Measurements from ENCODE around the gene PIK3R5.
"Not testable (repeated sequence)": the region's sequence is repeated elsewhere in the genome, so short reads cannot be mapped to it uniquely, and the experiment has no call there.

The PIK3R5 gene

DNA sequence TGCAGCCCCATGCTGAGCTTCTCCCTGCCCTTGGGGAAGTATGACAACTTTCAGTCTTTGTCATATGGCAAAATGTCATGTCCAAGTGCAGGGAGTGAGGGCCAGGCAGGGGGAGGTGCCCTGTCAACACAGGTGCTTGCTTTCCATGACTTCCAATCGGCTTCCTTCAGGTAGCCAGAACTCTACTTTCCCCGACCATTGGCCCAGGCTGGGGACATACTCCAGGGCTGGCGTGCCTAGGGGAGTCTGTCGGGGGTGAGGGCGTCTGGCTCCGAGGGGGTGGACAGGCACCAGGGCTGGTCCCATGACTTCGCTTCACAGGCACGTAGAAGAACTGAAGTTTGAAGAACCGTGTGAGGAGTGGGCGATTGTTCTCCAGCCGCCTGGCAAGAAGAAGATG, 78.2 kb downstream of the PIK3R5 start:
- Mint-ChIP-seq H3K4me1 (peaks cover 8% of the 10 kb centered on the region), H3K36me3 (ENCODE audit: low read depth) (no peaks in the 10 kb centered on the region), H3K27ac (no peak overlapping the region), H3K4me3 (no peak overlapping the region), H3K27me3 (ENCODE audit: low read depth, poor library complexity) (peaks cover 25% of the 10 kb centered on the region), H3K9me3 (no peaks in the 10 kb centered on the region)
- TF ChIP-seq, protein P1, sequence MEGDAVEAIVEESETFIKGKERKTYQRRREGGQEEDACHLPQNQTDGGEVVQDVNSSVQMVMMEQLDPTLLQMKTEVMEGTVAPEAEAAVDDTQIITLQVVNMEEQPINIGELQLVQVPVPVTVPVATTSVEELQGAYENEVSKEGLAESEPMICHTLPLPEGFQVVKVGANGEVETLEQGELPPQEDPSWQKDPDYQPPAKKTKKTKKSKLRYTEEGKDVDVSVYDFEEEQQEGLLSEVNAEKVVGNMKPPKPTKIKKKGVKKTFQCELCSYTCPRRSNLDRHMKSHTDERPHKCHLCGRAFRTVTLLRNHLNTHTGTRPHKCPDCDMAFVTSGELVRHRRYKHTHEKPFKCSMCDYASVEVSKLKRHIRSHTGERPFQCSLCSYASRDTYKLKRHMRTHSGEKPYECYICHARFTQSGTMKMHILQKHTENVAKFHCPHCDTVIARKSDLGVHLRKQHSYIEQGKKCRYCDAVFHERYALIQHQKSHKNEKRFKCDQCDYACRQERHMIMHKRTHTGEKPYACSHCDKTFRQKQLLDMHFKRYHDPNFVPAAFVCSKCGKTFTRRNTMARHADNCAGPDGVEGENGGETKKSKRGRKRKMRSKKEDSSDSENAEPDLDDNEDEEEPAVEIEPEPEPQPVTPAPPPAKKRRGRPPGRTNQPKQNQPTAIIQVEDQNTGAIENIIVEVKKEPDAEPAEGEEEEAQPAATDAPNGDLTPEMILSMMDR (IDR thresholded peaks at IDR 0.05) = no peak
- no peak for DNase-seq

DNA sequence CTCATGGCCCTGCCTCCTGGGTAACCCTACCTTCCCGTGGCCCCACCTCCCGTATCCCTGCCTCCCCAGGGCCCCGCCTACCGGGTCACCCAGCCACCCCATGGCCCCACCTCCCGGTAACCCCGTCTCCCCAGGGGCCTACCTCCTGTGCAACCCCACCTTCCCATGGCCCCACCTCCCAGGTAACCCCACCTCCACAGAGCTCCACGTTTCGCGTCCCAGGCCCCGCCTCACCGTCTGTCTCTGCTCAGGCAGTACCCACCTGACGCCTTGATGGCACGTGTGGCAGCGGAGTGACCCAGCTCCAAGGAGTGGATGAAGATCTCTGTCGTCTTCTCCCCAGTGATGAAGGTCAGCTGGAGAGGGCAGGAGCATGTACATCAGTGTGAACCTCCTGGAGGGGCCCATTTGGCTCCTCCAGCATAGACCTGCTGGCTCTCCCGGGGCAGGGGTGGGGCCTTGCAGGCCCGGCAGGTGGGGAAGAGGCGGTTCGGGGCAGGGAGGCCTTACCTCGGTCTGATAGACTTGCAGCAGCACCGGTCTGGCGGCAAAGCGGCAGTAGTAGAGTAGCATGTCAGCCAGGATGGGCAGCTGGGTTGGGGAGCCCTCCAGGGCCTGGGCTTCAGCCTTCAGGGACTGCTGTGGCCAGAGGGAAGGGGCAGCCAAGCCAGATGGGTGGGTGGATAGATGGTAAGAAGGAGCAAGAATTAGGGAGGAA, 79.4 kb downstream of the PIK3R5 start:
- Mint-ChIP-seq H3K27me3 (ENCODE audit: low read depth, poor library complexity) (peaks cover 17% of the 10 kb centered on the region), H3K36me3 (ENCODE audit: low read depth) (no peaks in the 10 kb centered on the region), H3K27ac (peak overlapping the region; percentile 54), H3K4me3 (no peak overlapping the region), H3K9me3 (no peaks in the 10 kb centered on the region), H3K4me1 (peaks cover 11% of the 10 kb centered on the region)
- no peak for DNase-seq
- TF ChIP-seq, protein P1 (IDR thresholded peaks at IDR 0.05) = no peak

DNA sequence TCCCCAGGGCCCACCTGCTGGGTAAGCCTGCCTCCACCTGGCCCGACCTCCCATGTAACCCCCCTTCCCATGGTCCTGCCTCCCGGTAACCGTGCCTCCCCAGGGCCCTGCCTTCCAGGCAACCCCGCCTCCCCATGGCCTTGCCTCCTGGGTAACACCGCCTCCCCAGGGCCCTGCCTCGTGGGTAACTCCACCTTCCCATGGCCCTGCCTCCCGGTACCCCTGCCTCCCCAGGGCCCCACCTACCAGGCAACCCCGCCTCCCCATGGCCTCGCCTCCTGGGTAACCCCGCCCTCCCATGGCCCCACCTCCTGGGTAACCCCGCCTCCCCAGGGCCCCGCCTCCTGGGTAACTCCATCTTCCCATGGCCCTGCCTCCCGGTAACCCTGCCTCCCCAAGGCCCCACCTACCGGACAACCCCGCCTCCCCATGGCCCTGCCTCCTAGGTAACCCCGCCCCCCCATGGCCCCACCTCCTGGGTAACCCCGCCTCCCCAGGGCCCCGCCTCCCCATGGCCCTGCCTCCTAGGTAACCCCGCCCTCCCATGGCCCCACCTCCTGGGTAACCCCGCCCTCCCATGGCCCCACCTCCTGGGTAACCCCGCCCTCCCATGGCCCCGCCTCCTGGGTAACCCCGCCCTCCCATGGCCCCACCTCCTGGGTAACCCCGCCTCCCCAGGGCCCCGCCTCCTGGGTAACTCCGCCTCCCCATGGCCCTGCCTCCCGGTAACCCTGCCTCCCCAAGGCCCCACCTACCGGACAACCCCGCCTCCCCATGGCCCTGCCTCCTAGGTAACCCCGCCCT, 80.1 kb downstream of the PIK3R5 start:
- Mint-ChIP-seq H3K27me3 (ENCODE audit: low read depth, poor library complexity) (peaks cover 17% of the 10 kb centered on the region), H3K4me1 (peaks cover 19% of the 10 kb centered on the region)
- not testable (repeated sequence) for H3K27ac Mint-ChIP-seq

DNA sequence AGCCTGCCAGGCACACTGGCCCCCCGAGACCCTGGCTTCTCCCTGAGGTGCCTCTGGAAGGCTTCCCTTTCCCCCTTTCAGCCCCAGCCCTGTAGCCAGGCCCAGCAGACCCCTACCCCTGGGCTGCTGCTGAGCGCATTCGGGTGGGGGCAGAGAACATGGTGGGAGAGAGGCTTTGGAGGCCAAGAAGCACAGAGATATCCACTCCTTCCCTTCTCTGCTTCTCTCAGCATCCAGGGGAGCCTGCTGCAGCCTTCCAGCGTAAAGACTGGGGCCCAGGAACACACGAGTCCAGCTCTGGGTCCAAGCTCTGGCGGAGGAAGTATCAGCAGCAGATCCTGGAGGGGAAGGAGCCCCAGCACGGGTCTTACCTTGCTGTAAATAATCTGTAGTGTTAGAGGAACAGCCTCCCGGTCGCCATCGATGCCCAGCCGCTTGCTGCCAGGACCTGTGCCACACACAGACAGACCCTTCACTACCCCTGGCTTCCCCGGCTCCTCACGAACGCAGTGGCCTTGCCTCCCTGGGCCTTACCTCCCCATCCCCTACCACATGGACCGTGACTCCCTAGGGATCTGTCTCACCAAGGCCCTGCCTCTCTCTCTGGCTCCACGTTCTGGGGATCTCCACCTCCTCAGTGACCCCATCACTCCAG, 81.0 kb downstream of the PIK3R5 start:
- peaks cover 15% of the 10 kb centered on the region for H3K27me3 Mint-ChIP-seq (ENCODE audit: low read depth, poor library complexity)
- H3K36me3 Mint-ChIP-seq (ENCODE audit: low read depth) = no peaks in the 10 kb centered on the region
- no peak overlapping the region for H3K4me3 Mint-ChIP-seq
- TF ChIP-seq, protein P1 (IDR thresholded peaks at IDR 0.05) = no peak
- no peak for DNase-seq
- peaks cover 26% of the 10 kb centered on the region for H3K4me1 Mint-ChIP-seq
- no peak overlapping the region for H3K27ac Mint-ChIP-seq
- no peaks in the 10 kb centered on the region for H3K9me3 Mint-ChIP-seq

More for the DNA sequence above, 80.1 kb downstream of the PIK3R5 start:
- peak; percentile 30 for DNase-seq
- H3K9me3 Mint-ChIP-seq; H3K36me3 Mint-ChIP-seq (ENCODE audit: low read depth); H3K4me3 Mint-ChIP-seq: not testable (repeated sequence)

DNA sequence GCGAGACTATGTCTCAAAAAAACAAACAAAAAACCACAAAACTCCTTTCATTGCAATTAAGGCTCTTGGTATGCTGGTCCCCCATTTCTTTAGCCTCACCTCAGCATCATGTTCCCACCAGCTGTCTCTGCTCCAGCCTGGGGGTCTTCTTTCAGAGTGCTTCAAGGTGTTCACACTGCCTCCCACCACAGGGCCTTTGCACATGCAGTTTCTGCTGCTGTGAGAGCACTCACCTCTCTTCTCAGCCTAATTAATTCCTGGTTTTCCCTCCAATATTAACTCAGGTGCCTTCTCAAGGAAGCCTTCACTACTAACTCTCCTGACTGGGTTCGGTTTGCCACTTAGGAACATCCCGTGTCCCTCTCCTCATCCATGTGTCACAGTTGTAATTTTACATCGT, 82.2 kb downstream of the PIK3R5 start:
- no peaks in the 10 kb centered on the region for H3K9me3 Mint-ChIP-seq
- no peak overlapping the region for H3K27ac Mint-ChIP-seq
- no peaks in the 10 kb centered on the region for H3K36me3 Mint-ChIP-seq (ENCODE audit: low read depth)
- DNase-seq = no peak
- H3K27me3 Mint-ChIP-seq (ENCODE audit: low read depth, poor library complexity) = peaks cover 15% of the 10 kb centered on the region
- peaks cover 30% of the 10 kb centered on the region for H3K4me1 Mint-ChIP-seq
- TF ChIP-seq, protein P1 (IDR thresholded peaks at IDR 0.05) = no peak
- H3K4me3 Mint-ChIP-seq = no peak overlapping the region

DNA sequence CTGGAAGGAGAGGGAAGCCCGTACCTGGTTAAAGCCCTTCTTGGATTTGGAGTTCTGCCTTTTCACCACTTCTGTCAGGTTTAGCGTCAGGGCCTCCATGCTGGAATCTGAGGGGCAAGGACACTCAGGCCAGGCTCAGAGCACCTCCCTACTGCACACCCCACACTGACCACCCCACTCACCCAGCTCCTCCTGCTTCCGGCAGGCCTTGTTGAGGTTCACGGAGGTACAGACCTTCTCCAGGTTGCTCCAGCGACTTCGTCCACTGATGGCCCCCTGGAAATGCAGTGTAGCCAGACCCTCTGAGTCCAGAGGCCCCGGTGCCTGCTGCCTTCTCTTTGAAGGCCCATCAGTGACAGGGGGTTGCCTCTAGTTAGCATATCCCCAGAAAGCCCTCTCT, 83.9 kb downstream of the PIK3R5 start:
- Mint-ChIP-seq H3K36me3 (ENCODE audit: low read depth) (no peaks in the 10 kb centered on the region), H3K27me3 (ENCODE audit: low read depth, poor library complexity) (peaks cover 18% of the 10 kb centered on the region), H3K4me3 (no peak overlapping the region), H3K4me1 (peaks cover 30% of the 10 kb centered on the region), H3K27ac (no peak overlapping the region), H3K9me3 (no peaks in the 10 kb centered on the region)
- no peak for DNase-seq
- TF ChIP-seq, protein P1 (IDR thresholded peaks at IDR 0.05) = no peak

Data from nephron progenitor cell (in vitro differentiated cells).